Measurements from ENCODE around the gene GNAT1. TPM values are rescaled to one million over a fixed set of nuclear protein-coding genes. Genes with fewer than 3 reads are reported as not detected.
A peak's percentile ranks its signal among the peaks of the same experiment; 100 is the strongest.

The GNAT1 gene
- total and polyA plus RNA-seq, 2 of the 13 experiments (the other 11 are each of a cell fraction or from before 2014, with no cell fraction given) = 0.15 TPM; not detected in 1

GRCh38 chr3:50203113-50203808 is 11.9 kb downstream of the GNAT1 start (continued):
- no peak for TF ChIP-seq BCLAF1 (IDR thresholded peaks at IDR 0.05)
- no peak for TF ChIP-seq SIX4 (CRISPR knock-in tag; IDR thresholded peaks at IDR 0.05)
- no peak for TF ChIP-seq ZNF207 (IDR thresholded peaks at IDR 0.05; ENCODE audit: borderline replicate concordance)
- no peak for TF ChIP-seq PHF8 (CRISPR knock-in tag; IDR thresholded peaks at IDR 0.05)
- peak; percentile 71; the same call in 1 of the 2 replicates for TF ChIP-seq THAP8 (CRISPR knock-in tag; IDR thresholded peaks at IDR 0.05; ENCODE audit: borderline replicate concordance)
- TF ChIP-seq ZNF550 (CRISPR knock-in tag; IDR thresholded peaks at IDR 0.05; ENCODE audit: borderline replicate concordance) = 0 out of 2 replicates have a peak, but pooled peaks have one; percentile 25
- TF ChIP-seq ZFX (CRISPR knock-in tag; IDR thresholded peaks at IDR 0.05; ENCODE audit: low read depth) = peak; percentile 93
- no peak; the same call in 1 of the 2 replicates for TF ChIP-seq ZNF703 (CRISPR knock-in tag; IDR thresholded peaks at IDR 0.05; ENCODE audit: borderline replicate concordance)
- TF ChIP-seq ZNF367 (CRISPR knock-in tag; IDR thresholded peaks at IDR 0.05; ENCODE audit: borderline replicate concordance) = no peak
- TF ChIP-seq ZNF557 (CRISPR knock-in tag; IDR thresholded peaks at IDR 0.05) = no peak
- no peak; the same call in 1 of the 2 replicates for TF ChIP-seq PRMT3 (CRISPR knock-in tag; IDR thresholded peaks at IDR 0.05; ENCODE audit: borderline replicate concordance, low read depth)
- peak; percentile 60; the same call in 1 of the 2 replicates for TF ChIP-seq ATF7-NPFF (CRISPR knock-in tag; IDR thresholded peaks at IDR 0.05; ENCODE audit: low read depth)
- no peak for TF ChIP-seq ZNF232 (CRISPR knock-in tag; IDR thresholded peaks at IDR 0.05; ENCODE audit: borderline replicate concordance)
- no peak for TF ChIP-seq ARNT (IDR thresholded peaks at IDR 0.05)
- no peak for TF ChIP-seq FOXA1 (IDR thresholded peaks at IDR 0.05)
- peak; percentile 87 for TF ChIP-seq FOXA1 (CRISPR knock-in tag; IDR thresholded peaks at IDR 0.05)
- TF ChIP-seq NPAS2 (CRISPR knock-in tag; IDR thresholded peaks at IDR 0.05; ENCODE audit: borderline replicate concordance) = no peak
- TF ChIP-seq IRF1 (CRISPR knock-in tag; IDR thresholded peaks at IDR 0.05; ENCODE audit: low read depth) = no peak
- TF ChIP-seq ZNF792 (CRISPR knock-in tag; IDR thresholded peaks at IDR 0.05) = peak; percentile 73
- TF ChIP-seq HOXA5 (CRISPR knock-in tag; IDR thresholded peaks at IDR 0.05) = no peak
- TF ChIP-seq IRF2 (CRISPR knock-in tag; IDR thresholded peaks at IDR 0.05) = peak; percentile 20; the same call in 1 of the 2 replicates
- TF ChIP-seq ZNF503 (CRISPR knock-in tag; IDR thresholded peaks at IDR 0.05) = peak; percentile 35; the same call in 1 of the 2 replicates
- TF ChIP-seq CHCHD3 (CRISPR knock-in tag; IDR thresholded peaks at IDR 0.05) = no peak
- 0 out of 2 replicates have a peak, but pooled peaks have one; percentile 20 for TF ChIP-seq SRY (CRISPR knock-in tag; IDR thresholded peaks at IDR 0.05)
- no peak for TF ChIP-seq IKZF1 (IDR thresholded peaks at IDR 0.05)
- TF ChIP-seq ZNF619 (CRISPR knock-in tag; IDR thresholded peaks at IDR 0.05) = no peak
- TF ChIP-seq ZNF563 (CRISPR knock-in tag; IDR thresholded peaks at IDR 0.05) = peak; percentile 30; the same call in 1 of the 2 replicates

Data from HepG2 (cell line).